CD4-positive, alpha-beta T cell (primary cell): ENCODE data around the gene EGF. TPM values are rescaled to one million over a fixed set of nuclear protein-coding genes. Genes with fewer than 3 reads are reported as not detected.

Experiments used
- ATAC-seq: fragments of 200-7000 bp; cut with Tn5 transposase; one replicate; pipeline ENCODE4 v1.10.0; 2022; ENCODE audit warnings: mild to moderate bottlenecking; ENCODE audit not compliant: poor library complexity
- CTCF ChIA-PET: fragments of 350-600 bp; sonication (Branson Sonifier 250); formaldehyde crosslinking; loops from one replicate; lab custom pipeline; 2021; ENCODE audit warnings: antibody characterized with exemption, inconsistent platforms; lab: Charles Lee
- POLR2A ChIA-PET: fragments of 350-600 bp; sonication (Branson Sonifier 250); formaldehyde crosslinking; loops from one replicate; lab custom pipeline; 2021; ENCODE audit warnings: antibody characterized with exemption, inconsistent platforms; lab: Charles Lee
- DNase-seq, 14 experiments: peaks; one replicate each; pipeline ENCODE4 v3.0.0-alpha.2; 2013 to 2020; ENCODE audit warnings: mixed read lengths in 2 of 14
- H3K27ac ChIP-seq, 2 donors: one replicate each; pipeline versions ENCODE4 v1.5.1 to v1.7.0; 2013; ENCODE audit warnings: low read length in 2 of 2, low read depth in 1 of 2, mild to moderate bottlenecking in 1 of 2
- H3K27me3 ChIP-seq, 2 experiments: 1 replicate in 1 of 2; 2 replicates in 1 of 2; pipeline versions ENCODE4 v1.6.1 to v1.7.0; 2013; ENCODE audit warnings: low read length in 2 of 2, control low read depth in 1 of 2, mild to moderate bottlenecking in 1 of 2, moderate library complexity in 1 of 2; ENCODE audit not compliant: insufficient read depth in 2 of 2, control insufficient read depth in 1 of 2
- H3K36me3 ChIP-seq: one replicate; pipeline ENCODE4 v1.6.1; 2013; ENCODE audit warnings: low read length, control low read depth; ENCODE audit not compliant: insufficient read depth
- H3K4me1 ChIP-seq: one replicate; pipeline ENCODE4 v1.6.1; 2013; ENCODE audit warnings: low read length, control low read depth; ENCODE audit not compliant: insufficient read depth
- H3K4me3 ChIP-seq: one replicate; pipeline ENCODE4 v1.5.1; 2013; ENCODE audit warnings: mild to moderate bottlenecking, low read length, moderate library complexity
- H3K9me3 ChIP-seq, 2 experiments: 1 replicate in 1 of 2; 2 replicates in 1 of 2; pipeline versions ENCODE4 v1.6.1 to v1.7.0; 2013; ENCODE audit warnings: low read length in 2 of 2, mild to moderate bottlenecking in 2 of 2, control low read depth in 1 of 2, moderate library complexity in 1 of 2; ENCODE audit not compliant: control insufficient read depth in 1 of 2, insufficient read depth in 1 of 2
- H3K27ac Mint-ChIP-seq: one replicate; pipeline ENCODE4 v1.8.0; 2020; ENCODE audit warnings: mixed read lengths
- H3K27me3 Mint-ChIP-seq: one replicate; pipeline ENCODE4 v1.8.0; 2021; ENCODE audit warnings: mixed read lengths
- H3K36me3 Mint-ChIP-seq: one replicate; pipeline ENCODE4 v1.8.0; 2021; ENCODE audit warnings: low read depth, mixed read lengths
- H3K4me1 Mint-ChIP-seq: one replicate; pipeline ENCODE4 v1.8.0; 2021; ENCODE audit warnings: low read depth, mixed read lengths
- H3K4me3 Mint-ChIP-seq: one replicate; pipeline ENCODE4 v1.8.0; 2020; ENCODE audit warnings: mild to moderate bottlenecking, mixed read lengths
- H3K9me3 Mint-ChIP-seq: one replicate; pipeline ENCODE4 v1.8.0; 2020; ENCODE audit warnings: mixed read lengths
- CTCF ChIP-seq: fragments of 200-600 bp; IDR thresholded peaks from one replicate; pipeline ENCODE4 v1.8.0; 2022; ENCODE audit warnings: antibody characterized with exemption, mild to moderate bottlenecking
- intact Hi-C, 2 experiments: fragments of 100-400 bp; cut with DNase I in 1 of 2; cut with micrococcal nuclease in 1 of 2; formaldehyde crosslinking; loops; one replicate each; pipeline versions ENCODE4 v1.15.1 to v1.9.0; 2023 to 2025; cut with DNase I, micrococcal nuclease
- total RNA-seq, 174 experiments: library from RNA in 2 of 174; stranded (reverse) in 2 of 174; gene quantifications; one replicate each; pipeline ENCODE4 v1.2.3 and lab custom pipeline; 2021 to 2026

Gene EGF
- total RNA-seq, 2 experiments from 2014 or later, result not detected

- H3K4me1 Mint-ChIP-seq, result no peaks in the 10 kb centered on the region
- Histone ChIP-seq H3K4me3 (no peak overlapping the region), H3K36me3 (no peaks in the 10 kb centered on the region), H3K27ac (no peak overlapping the region), H3K9me3 (no peaks in the 10 kb centered on the region), H3K27me3 (no peaks in the 10 kb centered on the region), H3K4me1 (no peaks in the 10 kb centered on the region)
- CTCF ChIA-PET, result no interaction called here
- peaks cover 9% of the 10 kb centered on the region for H3K36me3 Mint-ChIP-seq
- intact Hi-C loops, result no loop called here
- POLR2A ChIA-PET, result no interaction called here
- no peak for TF ChIP-seq CTCF
- no peak overlapping the region for H3K27ac Mint-ChIP-seq
- no peaks in the 10 kb centered on the region for H3K9me3 Mint-ChIP-seq
- no peak overlapping the region for H3K4me3 Mint-ChIP-seq
- ATAC-seq (no peak), DNase-seq (no peak)
- no peaks in the 10 kb centered on the region for H3K27me3 Mint-ChIP-seq
Measured at GRCh38 chr4:109872065-109872464, 40.6 kb upstream of the EGF start.

GRCh38 chr4:109872950-109873656 is 39.6 kb upstream of the EGF start:
- TF ChIP-seq CTCF, result no peak
- H3K4me3 ChIP-seq, result no peak overlapping the region
- CTCF ChIA-PET, result no interaction called here
- intact Hi-C loops, result no loop called here
- H3K27ac ChIP-seq, result no peak overlapping the region
- Mint-ChIP-seq H3K9me3 (no peaks in the 10 kb centered on the region), H3K27ac (no peak overlapping the region), H3K36me3 (peaks cover 9% of the 10 kb centered on the region), H3K4me3 (no peak overlapping the region), H3K27me3 (no peaks in the 10 kb centered on the region), H3K4me1 (no peaks in the 10 kb centered on the region)
- no peaks in the 10 kb centered on the region for H3K36me3 ChIP-seq
- POLR2A ChIA-PET, result no interaction called here
- DNase-seq (no peak), ATAC-seq (no peak)
- H3K9me3 ChIP-seq, result no peaks in the 10 kb centered on the region
- no peaks in the 10 kb centered on the region for H3K27me3 ChIP-seq
- H3K4me1 ChIP-seq, result no peaks in the 10 kb centered on the region

- H3K4me3 Mint-ChIP-seq, result no peak overlapping the region
- peaks cover 9% of the 10 kb centered on the region for H3K36me3 Mint-ChIP-seq
- intact Hi-C loops, result no loop called here
- no peak overlapping the region for H3K27ac Mint-ChIP-seq
- Histone ChIP-seq H3K27ac (no peak overlapping the region), H3K4me3 (no peak overlapping the region), H3K36me3 (no peaks in the 10 kb centered on the region), H3K27me3 (no peaks in the 10 kb centered on the region), H3K4me1 (no peaks in the 10 kb centered on the region), H3K9me3 (no peaks in the 10 kb centered on the region)
- ATAC-seq, result no peak
- CTCF ChIA-PET, result no interaction called here
- DNase-seq, result no peak
- H3K4me1 Mint-ChIP-seq, result no peaks in the 10 kb centered on the region
- no peaks in the 10 kb centered on the region for H3K27me3 Mint-ChIP-seq
- POLR2A ChIA-PET, result no interaction called here
- no peaks in the 10 kb centered on the region for H3K9me3 Mint-ChIP-seq
- TF ChIP-seq CTCF, result no peak
Measured at GRCh38 chr4:109873791-109874514, 38.7 kb upstream of the EGF start.
